HG02981 (cell line): ENCODE data around the gene EHF.

ENCODE experiments used
- ATAC-seq: cut with Tn5 transposase; IDR thresholded peaks from one replicate; pipeline ENCODE4 v1.9.1; 2021; ENCODE audit warnings: mild to moderate bottlenecking, moderate library complexity; ENCODE audit not compliant: unreplicated experiment

The EHF gene

GRCh38 chr11:34601609-34602008, 19.3 kb upstream of the EHF start:
- ATAC-seq: no peak

GRCh38 chr11:34602245-34602644, 18.6 kb upstream of the EHF start:
- no peak for ATAC-seq

GRCh38 chr11:34603129-34604001, 17.5 kb upstream of the EHF start:
- no peak for ATAC-seq

DNA sequence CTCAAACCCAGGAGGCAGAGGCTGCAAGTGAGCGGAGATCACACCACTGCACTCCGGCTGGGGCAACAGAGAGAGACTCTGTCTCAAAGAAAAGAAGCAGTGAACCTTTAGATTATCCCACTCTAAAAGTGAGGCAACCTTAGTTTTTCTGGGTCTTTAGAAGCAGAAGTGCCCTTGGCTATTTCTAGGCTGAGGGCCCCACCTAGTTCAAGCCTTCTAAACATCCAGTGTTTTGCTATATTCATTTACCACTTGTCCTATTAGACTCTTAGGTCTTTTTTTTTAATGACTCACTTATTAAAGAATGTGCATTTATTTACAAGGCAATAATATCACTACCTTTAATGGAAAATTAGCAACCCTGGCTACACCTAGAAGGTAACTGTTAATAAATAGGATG, 16.7 kb upstream of the EHF start:
- no peak for ATAC-seq

- ATAC-seq: no peak
Observed at GRCh38 chr11:34604911-34605310, 16.0 kb upstream of the EHF start.

DNA sequence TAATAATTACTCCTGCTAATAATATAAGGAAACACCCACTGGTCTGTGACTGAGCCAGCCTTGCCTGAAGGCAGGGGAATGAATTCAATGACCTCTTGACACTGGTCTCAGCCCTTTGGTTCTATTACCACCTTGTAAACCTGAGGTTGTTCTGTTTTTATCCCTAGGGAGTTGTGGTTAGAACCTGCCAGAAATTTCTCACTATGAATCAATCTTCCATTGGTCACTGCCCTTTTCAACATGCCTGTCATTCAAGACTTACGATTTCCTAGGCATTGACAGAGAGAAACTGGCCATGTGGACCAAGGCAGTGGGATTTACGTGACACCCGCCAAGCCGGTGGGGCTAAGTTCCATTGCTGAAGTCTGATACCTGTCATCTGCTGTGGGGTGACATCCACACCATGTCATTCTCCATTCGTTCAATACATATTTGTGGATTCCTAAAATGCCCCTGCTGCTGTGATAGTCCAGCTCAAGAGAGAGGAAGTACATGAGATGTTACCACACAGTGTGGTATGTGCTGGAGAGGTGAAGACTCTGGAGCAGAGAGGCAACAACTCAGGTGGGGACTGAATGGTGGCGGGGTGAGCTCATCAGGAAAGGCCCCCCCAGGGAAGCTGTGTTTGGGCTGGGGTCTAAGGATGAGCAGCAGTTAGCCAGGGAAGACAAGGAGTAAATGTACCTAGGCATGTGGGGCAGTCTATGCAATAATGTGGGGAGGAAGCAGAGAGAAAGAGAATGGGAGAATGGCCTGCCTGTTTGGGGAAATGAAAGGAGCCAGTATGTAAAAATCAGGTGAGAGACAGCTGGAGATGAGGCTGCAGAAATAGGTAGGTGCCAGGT, 15.2 kb upstream of the EHF start:
- no peak for ATAC-seq

- no peak for ATAC-seq
Observed at GRCh38 chr11:34606326-34607120, 14.4 kb upstream of the EHF start.

GRCh38 chr11:34609187-34609751, 11.6 kb upstream of the EHF start:
- no peak for ATAC-seq

- ATAC-seq: no peak
Observed at GRCh38 chr11:34609850-34610249, 11.0 kb upstream of the EHF start.

DNA sequence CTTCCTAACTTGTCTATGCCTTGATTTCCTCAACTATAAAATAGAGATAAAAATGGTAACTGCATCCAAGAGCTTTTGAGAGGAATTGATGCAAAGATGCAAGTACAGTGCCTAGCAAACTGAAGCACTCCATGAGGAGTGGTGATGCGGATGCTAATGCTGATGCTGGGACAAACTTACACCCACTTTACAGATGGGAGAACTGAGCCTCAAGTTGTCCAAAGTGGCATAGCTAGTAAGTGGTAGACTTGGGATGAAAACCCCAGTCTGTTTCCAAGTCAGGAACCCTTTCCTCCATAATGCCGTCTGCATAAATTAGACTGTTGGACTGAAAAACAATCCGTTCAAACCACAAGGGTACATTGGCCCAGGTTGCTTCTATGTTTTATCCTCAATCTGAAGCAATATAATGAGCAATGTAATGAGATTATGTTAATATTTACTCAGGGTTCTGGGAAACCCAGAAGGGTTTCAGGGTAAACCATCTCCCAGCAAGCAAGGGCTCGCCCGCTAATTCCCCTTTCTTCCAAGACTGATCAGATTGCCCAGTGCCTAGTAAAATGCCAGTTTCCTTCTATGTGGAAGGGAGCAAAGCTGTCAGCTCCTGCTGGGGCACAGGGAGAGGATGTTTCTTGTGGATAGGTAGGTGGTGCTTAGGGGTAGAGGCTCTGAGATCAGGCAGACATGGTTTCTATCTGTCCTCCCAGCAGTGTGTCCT, 10.4 kb upstream of the EHF start:
- ATAC-seq: no peak

DNA sequence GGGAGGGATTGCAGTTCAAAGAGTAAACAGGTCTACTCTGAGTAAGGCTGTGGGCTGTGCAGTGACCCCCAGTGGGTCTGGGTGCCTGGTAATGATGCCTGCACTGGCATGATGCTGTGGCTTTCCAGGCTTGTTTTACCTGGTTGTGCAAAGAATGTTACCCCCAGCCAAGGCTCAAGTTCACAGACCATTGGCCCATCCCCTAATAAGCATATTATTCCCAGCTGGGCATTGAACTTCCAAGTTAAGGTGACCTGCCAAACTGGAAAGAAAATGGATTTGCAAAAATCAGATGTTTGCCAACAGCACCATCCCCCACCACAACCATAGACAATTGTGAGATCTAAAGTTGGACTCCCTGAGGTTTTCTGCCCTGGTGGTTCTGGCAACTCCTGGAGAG, 7.9 kb upstream of the EHF start:
- peak; percentile 10 for ATAC-seq

DNA sequence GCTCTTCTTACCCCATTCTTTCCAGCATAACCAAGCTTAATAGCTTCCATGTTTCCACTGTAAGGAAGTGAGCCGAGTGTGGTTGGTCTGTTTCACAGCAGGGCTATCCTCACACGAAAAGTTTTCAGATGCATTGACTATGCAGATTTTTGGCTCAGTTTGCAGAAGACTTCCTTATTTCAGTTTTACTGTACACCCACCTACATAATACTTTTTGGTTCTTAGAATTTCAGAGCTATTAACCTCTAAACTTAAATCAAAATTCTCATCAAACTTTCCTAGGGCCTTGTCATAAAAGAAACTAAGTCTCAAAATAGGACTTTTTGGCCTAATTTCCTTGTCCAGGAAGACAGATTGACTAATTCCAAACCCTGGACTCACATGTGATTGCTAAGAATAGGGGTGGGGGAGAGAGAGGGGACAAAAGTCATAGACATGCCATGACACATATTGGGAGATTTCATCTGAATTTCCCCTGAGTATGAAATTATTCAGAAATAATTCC, 7.3 kb upstream of the EHF start:
- ATAC-seq: peak; percentile 82

DNA sequence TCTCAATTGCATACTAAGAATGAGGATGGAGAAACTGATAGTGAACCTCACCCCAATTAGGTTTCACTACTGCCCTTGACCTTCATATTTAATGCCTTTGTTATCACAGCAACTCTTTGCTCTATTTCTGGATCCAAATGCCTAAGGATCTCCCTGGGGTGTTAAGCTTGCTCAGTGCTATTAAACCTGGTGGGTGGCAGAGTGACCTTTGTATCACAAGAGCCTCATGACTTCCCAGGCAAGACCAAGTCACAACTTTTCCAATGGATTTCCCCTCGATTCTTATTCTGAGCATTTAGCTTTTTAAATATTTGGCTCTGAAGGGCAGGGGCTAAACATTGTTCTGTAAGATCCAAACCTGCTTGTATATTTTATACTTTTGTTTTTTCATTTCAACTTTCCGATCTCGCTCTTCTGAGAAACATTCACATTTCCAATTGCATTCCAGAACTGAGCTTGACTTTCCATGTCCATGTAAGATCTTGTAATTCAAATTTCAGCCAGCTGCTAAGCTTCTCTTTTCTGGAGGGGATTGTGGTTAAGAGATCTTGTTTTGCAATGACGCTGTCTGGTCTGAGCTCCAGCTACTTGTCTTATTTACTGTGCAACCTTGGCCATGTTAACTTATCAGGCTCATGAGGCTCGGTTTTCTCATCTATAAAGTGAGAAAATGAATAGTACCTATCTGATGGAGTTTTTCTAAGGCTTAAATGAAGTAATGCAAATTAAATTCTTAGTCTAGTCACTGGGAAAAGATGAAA, 6.4 kb upstream of the EHF start:
- ATAC-seq: no peak

DNA sequence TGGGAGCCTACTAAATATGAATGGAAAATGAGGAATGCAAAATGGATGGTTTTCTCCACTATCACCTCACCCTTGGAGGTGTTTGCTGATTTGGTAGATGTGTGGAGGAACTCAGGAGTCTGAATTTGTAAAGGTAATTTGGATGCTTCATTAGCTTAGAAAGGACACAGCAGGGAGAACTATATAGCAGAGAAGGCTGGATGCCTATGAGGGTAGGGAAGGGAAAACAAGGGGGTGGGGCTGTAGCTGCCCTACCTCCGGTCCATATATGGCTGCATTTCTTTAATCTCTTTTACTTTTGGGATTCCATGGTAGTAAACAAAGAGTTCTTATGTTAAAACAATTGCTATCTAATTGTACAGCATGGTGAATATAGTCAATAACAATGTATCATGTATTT, 4.8 kb upstream of the EHF start:
- ATAC-seq: no peak

DNA sequence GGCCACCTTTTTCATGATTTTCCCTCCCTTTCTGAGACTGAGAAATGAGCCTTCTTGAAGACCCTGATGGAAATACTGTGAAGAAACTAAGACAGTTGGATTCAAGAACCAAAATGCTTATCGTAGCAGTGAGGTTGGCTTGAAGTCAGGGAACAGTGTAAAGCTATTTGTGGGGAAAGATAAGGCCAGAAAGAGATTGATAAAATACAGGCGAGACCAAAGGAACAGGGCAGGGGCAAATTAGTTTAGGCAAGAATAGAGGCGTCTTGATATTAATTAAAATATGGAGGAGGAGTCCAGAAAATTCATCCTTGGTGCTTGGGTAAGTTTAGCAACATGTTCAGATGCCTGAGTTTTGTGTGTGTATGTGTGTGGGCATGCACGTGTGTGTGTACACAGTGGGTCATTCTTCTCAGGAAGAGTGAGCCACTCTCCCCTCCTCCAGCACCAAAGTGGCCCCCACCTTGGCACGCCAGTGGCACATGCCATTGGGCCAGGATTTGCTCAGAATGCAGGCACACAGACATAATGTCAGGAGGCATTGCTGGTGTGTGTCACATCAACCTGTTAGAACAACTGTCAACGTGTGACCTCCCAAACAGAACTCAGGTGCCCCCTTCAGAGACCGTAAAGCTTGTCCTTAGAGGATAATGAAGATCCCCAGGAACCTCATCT, 3.9 kb upstream of the EHF start:
- ATAC-seq: no peak

DNA sequence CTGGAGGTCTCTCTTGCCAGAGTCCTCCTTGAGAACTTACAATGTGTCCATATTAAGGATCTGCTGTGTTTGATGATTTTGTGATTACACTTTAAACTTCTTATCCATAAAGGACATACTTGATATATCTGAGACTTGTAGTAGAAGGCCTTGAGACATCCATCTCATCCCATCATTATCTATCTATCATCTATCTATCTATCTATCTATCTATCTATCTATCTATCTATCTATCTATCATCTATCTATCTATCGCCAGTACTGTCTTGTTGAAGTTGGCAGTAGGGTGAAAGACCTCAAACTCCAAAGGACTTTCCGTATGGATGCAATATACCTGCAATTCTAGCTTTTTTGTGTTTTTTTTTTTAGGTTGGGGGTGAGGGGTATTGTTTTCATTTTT, 2.5 kb upstream of the EHF start:
- no peak for ATAC-seq

- no peak for ATAC-seq
Observed at GRCh38 chr11:34619062-34619516, 1.8 kb upstream of the EHF start.

GRCh38 chr11:34620202-34620601, 691 bp upstream of the EHF start:
- no peak for ATAC-seq

DNA sequence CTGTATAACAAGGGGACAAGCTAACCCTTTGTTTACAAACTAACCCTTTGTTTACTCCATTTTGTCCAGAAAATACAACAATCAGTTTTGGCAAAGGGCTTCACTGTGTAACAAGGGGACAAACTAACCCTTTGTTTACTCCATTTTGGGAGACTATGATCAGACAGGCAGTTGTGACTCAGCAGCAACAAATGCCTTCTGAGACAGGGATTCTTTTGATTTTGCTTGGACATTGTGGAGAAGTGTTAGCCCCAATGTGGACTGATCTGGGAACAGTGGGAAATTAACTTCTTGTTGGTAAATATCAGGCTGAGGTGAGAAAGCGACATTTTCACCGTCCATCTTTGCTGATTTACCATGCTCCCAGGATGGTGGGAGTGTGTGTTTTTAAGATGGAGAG, 983 bp downstream of the EHF start:
- ATAC-seq: no peak
